HUES48 (cell line): ENCODE data around the gene CSK.

ENCODE experiments used
- H3K27ac ChIP-seq: one replicate; pipeline ENCODE4 v1.7.0; 2013; ENCODE audit warnings: low read depth, low read length, inconsistent platforms
- H3K27me3 ChIP-seq: 2 replicates; pipeline ENCODE4 v1.6.1; 2013; ENCODE audit warnings: mild to moderate bottlenecking, low read length; ENCODE audit not compliant: control insufficient read depth, insufficient read depth
- H3K36me3 ChIP-seq: 2 replicates; pipeline ENCODE4 v1.6.1; 2013; ENCODE audit warnings: low read length; ENCODE audit not compliant: control insufficient read depth, insufficient read depth
- H3K4me1 ChIP-seq: 2 replicates; pipeline ENCODE4 v1.6.1; 2013; ENCODE audit warnings: mild to moderate bottlenecking, low read length; ENCODE audit not compliant: control insufficient read depth, insufficient read depth
- H3K4me3 ChIP-seq: 2 replicates; pipeline ENCODE4 v1.5.1; 2013; ENCODE audit warnings: mild to moderate bottlenecking, low read depth, low read length
- H3K9ac ChIP-seq: 2 replicates; pipeline ENCODE4 v1.6.1; 2013; ENCODE audit warnings: mild to moderate bottlenecking, low read depth, low read length, moderate library complexity
- H3K9me3 ChIP-seq: 2 replicates; pipeline ENCODE4 v1.6.1; 2013; ENCODE audit warnings: low read length; ENCODE audit not compliant: control insufficient read depth, insufficient read depth

The CSK gene

DNA sequence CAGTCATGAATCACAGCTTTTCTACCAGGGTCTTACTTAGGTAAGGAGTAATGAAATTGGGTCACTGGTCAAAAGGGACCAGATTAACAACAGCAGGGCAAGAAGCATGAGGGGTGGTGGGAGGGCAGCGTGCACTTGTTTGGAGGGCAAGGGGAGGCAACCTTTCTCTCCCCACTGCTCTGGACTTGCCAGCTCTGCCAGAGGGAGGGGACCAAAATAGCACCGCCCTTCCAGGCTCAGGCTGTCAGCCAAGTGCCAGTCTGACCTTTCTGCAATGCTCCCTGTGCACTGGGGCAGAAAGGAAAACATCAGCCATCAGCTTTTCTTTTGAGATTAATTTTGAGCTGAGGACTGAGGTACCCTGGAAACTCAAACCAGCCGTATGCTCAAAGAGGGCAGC is 65.6 kb downstream of the CSK start:
- no peak overlapping the region for H3K9ac ChIP-seq
- H3K4me1 ChIP-seq, result peaks cover 4% of the 10 kb centered on the region; the same call in 1 of the 2 replicates
- H3K4me3 ChIP-seq, result no peak overlapping the region
- H3K9me3 ChIP-seq, result no peaks in the 10 kb centered on the region
- no peak overlapping the region for H3K27ac ChIP-seq
- no peaks in the 10 kb centered on the region for H3K27me3 ChIP-seq
- H3K36me3 ChIP-seq, result peaks cover 59% of the 10 kb centered on the region

DNA sequence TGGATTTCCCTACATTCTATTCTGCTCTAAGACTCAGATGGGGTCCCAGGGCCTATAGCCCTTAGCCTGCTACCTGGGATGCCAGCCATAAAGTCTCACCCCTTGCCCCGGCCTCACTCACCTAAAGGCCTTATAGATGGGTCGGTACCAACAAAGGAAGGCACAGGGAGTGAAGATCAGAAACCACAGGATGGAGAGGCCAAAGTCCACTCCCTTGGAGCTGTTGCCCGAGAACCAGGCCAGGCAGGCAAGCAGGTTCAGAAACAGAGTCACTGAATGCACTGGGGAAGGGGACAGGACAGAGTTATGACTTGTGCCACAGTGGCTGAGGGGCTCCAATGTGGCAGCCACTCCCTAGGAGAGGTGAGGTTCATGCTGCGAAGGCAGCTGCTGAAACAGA is 68.5 kb downstream of the CSK start:
- no peaks in the 10 kb centered on the region for H3K27me3 ChIP-seq
- no peaks in the 10 kb centered on the region for H3K9me3 ChIP-seq
- no peak overlapping the region for H3K27ac ChIP-seq
- H3K4me1 ChIP-seq, result no peaks in the 10 kb centered on the region
- H3K4me3 ChIP-seq, result no peak overlapping the region
- H3K36me3 ChIP-seq, result peaks cover 66% of the 10 kb centered on the region
- no peak overlapping the region for H3K9ac ChIP-seq

GRCh38 chr15:74851960-74852359 is 70.1 kb downstream of the CSK start:
- Histone ChIP-seq H3K27ac (no peak overlapping the region), H3K9ac (no peak overlapping the region), H3K36me3 (peaks cover 63% of the 10 kb centered on the region), H3K9me3 (no peaks in the 10 kb centered on the region), H3K4me3 (no peak overlapping the region), H3K27me3 (no peaks in the 10 kb centered on the region), H3K4me1 (no peaks in the 10 kb centered on the region)
